ENCODE data around the gene CCDC47. TPM values are rescaled to one million over a fixed set of nuclear protein-coding genes. Genes with fewer than 3 reads are reported as not detected.

Gene CCDC47
- total and polyA plus RNA-seq, 2 of the 13 experiments (the other 11 are each of a cell fraction or from before 2014, with no cell fraction given) = 59.3 to 99.5 TPM

DNA sequence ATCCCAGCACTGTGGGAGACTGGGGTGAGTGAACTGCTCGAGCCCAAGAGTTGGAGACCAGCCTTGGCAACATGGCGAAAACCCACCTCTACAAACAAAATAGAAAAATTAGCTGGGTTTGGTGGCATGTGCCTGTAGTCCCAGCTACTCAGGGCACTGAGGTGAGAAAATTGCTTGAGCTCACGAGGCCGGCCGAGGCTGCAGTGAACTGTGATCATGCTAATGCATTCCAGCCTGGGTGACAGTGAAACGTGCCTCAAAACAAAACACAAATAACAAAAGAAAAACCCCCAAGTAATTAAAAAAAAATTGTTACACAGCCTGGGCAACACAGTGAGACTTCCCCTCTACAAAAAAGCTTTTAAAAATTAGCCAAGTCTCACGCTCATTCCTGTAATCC lies 5.0 kb downstream of the CCDC47 start:
- no peak for DNase-seq (ENCODE audit: low spot score)
- no peak overlapping the region for H3K9ac ChIP-seq (ENCODE audit: insufficient read depth, low read depth, low read length)
- H3K4me2 ChIP-seq (ENCODE audit: low read depth, low read length) = no peak overlapping the region
- POLR2A ChIA-PET = no interaction called here
- BruUV-seq (replicated peaks) = no TSS peak
- CTCF ChIA-PET (ENCODE audit: low intra/inter-chr PET ratio, low total read pairs) = no interaction called here
- no peak overlapping the region for H3K27ac ChIP-seq (ENCODE audit: extremely low read length, insufficient read depth, low read length)
- no peak for TF ChIP-seq PBX2 (CRISPR knock-in tag; IDR thresholded peaks at IDR 0.05)
- no peak for TF ChIP-seq ZNF777 (CRISPR knock-in tag; IDR thresholded peaks at IDR 0.05)
- no peak for TF ChIP-seq ZNF577 (CRISPR knock-in tag; IDR thresholded peaks at IDR 0.05; ENCODE audit: borderline replicate concordance, low read depth)
- TF ChIP-seq ZNF574 (CRISPR knock-in tag; IDR thresholded peaks at IDR 0.05) = no peak
- TF ChIP-seq ELF4 (CRISPR knock-in tag; IDR thresholded peaks at IDR 0.05; ENCODE audit: borderline replicate concordance) = no peak
- no peak for TF ChIP-seq ZNF317 (CRISPR knock-in tag; IDR thresholded peaks at IDR 0.05)
- TF ChIP-seq YY1 (IDR thresholded peaks at IDR 0.05; ENCODE audit: insufficient read depth, insufficient replicate concordance, low read depth, low read length) = no peak
- no peak for TF ChIP-seq BORCS8-MEF2B (CRISPR knock-in tag; IDR thresholded peaks at IDR 0.05)
- no peak for TF ChIP-seq ZFP36L2 (CRISPR knock-in tag; IDR thresholded peaks at IDR 0.05)
- no peak for TF ChIP-seq ZIK1 (CRISPR knock-in tag; IDR thresholded peaks at IDR 0.05; ENCODE audit: borderline replicate concordance, low read depth)
- no peak for TF ChIP-seq CBX1 (IDR thresholded peaks at IDR 0.05; ENCODE audit: low read depth)
- no peak for TF ChIP-seq PCBP1 (IDR thresholded peaks at IDR 0.05; ENCODE audit: borderline replicate concordance, low read depth, low read length)
- no peak for TF ChIP-seq ZNF883 (CRISPR knock-in tag; IDR thresholded peaks at IDR 0.05; ENCODE audit: not compliant biosample characterization)
- TF ChIP-seq REL (CRISPR knock-in tag; conservative IDR thresholded peaks at IDR 0.05) = no peak
- no peak for TF ChIP-seq ZNF20 (CRISPR knock-in tag; IDR thresholded peaks at IDR 0.05)
- no peak for TF ChIP-seq MIER2 (CRISPR knock-in tag; IDR thresholded peaks at IDR 0.05)
- no peak for TF ChIP-seq ZBTB10 (CRISPR knock-in tag; IDR thresholded peaks at IDR 0.05; ENCODE audit: borderline replicate concordance)
- no peak for ATAC-seq
- peaks cover 77% of the 10 kb centered on the region for H3K79me2 ChIP-seq (ENCODE audit: insufficient read depth, low read length)
- peaks cover 12 to 43% of the 10 kb centered on the region in 2 experiments for H3K36me3 ChIP-seq (replicated peaks in 1 of 2; ENCODE audit: control insufficient read depth in 1 of 2, insufficient read depth in 2 of 2, low read length in 2 of 2)
- in situ Hi-C loops (cut with HindIII; ENCODE audit: extremely low pct_ligation_motif_present, low pct_unique_long_range_greater_than_20kb) (no loop called here), intact Hi-C loops (cut with micrococcal nuclease; ENCODE audit: unreplicated experiment) (no loop called here)
- H3K27me3 ChIP-seq (ENCODE audit: control insufficient read depth in 1 of 2, insufficient read depth in 2 of 2, low read length in 2 of 2) = peaks cover 0 to 6% of the 10 kb centered on the region in 2 experiments; a peak in 1 of 5 replicates
- no peak overlapping the region for H3K4me3 ChIP-seq (replicated peaks in 1 of 3; ENCODE audit: insufficient read depth in 1 of 3, low read depth in 2 of 3, low read length in 3 of 3)
- FAIRE-seq = no peak
- peaks cover 21% of the 10 kb centered on the region for H3K4me1 ChIP-seq (ENCODE audit: insufficient read depth, low read length)
- H2AFZ ChIP-seq (ENCODE audit: low read length) = no peak overlapping the region
- 95% methylated on average over 7 of the region's 7 CpGs for WGBS (ENCODE audit: low lambda C conversion rate)
- H4K20me1 ChIP-seq (ENCODE audit: insufficient read depth, low read length) = peaks cover 11% of the 10 kb centered on the region
- H3K9me3 ChIP-seq (ENCODE audit: low read length) = no peaks in the 10 kb centered on the region
